ENCODE measurements around the gene ACSM2B.
"Not testable (repeated sequence)": the region's sequence is repeated elsewhere in the genome, so short reads cannot be mapped to it uniquely, and the experiment has no call there.

The ACSM2B gene

DNA sequence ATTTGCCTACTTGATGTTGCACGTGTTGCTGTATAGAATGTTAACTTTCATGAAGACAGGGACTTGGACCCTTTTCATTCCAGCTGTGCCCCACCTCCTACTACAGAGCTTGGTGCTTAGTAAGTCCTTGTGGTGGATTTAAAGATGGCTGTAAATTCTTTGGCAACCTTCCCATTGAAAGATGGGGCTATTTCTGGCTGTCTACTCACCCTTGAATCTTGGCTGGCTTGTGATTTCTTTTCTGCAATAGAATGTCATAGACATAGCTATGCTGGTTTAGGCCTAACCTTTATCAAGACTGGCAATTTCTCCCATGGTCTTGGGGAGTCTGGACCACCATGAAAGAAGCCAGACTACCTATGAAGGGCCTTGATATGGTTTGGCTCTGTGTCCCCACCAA is 65.8 kb downstream of the ACSM2B start:
- H4K20me1 ChIP-seq (ENCODE audit: insufficient read depth, low read length, poor library complexity, severe bottlenecking) = no peaks in the 10 kb centered on the region
- no peak overlapping the region for H3K4me2 ChIP-seq (ENCODE audit: low read depth, low read length, poor library complexity, severe bottlenecking)

DNA sequence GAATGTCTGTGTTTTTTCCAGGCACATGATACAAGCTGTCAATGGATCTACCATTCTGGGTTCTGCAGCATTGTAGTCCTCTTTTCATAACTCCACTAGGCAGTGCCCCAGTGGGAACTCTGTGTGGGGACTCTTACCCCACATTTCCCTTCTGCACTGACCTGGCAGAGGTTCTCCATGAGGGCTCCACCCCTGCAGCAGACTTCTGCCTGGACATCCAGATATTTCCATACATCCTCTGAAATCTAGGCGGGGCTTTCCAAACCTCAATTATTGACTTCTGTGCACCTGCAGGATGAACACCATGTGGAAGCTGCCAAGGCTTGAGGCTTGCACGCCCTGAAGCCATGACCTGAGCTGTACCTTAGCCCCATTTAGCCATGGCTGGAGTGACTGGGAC is 68.9 kb downstream of the ACSM2B start:
- Histone ChIP-seq H3K4me1 (ENCODE audit: insufficient read depth, low read length, poor library complexity, severe bottlenecking) (no peaks in the 10 kb centered on the region), H3K4me2 (ENCODE audit: low read depth, low read length, poor library complexity, severe bottlenecking) (no peak overlapping the region), H3K27me3 (ENCODE audit: insufficient read depth, low read length, poor library complexity, severe bottlenecking) (no peaks in the 10 kb centered on the region), H3K79me2 (ENCODE audit: insufficient read depth, low read length) (no peaks in the 10 kb centered on the region), H4K20me1 (ENCODE audit: insufficient read depth, low read length, poor library complexity, severe bottlenecking) (no peaks in the 10 kb centered on the region), H3F3A (ENCODE audit: low read depth) (no peaks in the 10 kb centered on the region), H2AFZ (ENCODE audit: low read length) (no peak overlapping the region), H3K9me2 (replicated peaks; ENCODE audit: low read depth, low read length) (no peaks in the 10 kb centered on the region), H3K4me3 (ENCODE audit: low read length, poor library complexity, severe bottlenecking) (no peak overlapping the region), H3K36me3 (ENCODE audit: insufficient read depth, low read length) (no peaks in the 10 kb centered on the region), H3K9ac (ENCODE audit: low read depth, low read length, poor library complexity, severe bottlenecking) (no peak overlapping the region), H3K9me3 (ENCODE audit: insufficient read depth, low read depth, low read length) (no peaks in the 10 kb centered on the region; the same call in 1 of the 2 replicates)
- TF ChIP-seq EZH2phosphoT487 (IDR thresholded peaks at IDR 0.05; ENCODE audit: borderline replicate concordance) = no peak
- TF ChIP-seq, protein P1, sequence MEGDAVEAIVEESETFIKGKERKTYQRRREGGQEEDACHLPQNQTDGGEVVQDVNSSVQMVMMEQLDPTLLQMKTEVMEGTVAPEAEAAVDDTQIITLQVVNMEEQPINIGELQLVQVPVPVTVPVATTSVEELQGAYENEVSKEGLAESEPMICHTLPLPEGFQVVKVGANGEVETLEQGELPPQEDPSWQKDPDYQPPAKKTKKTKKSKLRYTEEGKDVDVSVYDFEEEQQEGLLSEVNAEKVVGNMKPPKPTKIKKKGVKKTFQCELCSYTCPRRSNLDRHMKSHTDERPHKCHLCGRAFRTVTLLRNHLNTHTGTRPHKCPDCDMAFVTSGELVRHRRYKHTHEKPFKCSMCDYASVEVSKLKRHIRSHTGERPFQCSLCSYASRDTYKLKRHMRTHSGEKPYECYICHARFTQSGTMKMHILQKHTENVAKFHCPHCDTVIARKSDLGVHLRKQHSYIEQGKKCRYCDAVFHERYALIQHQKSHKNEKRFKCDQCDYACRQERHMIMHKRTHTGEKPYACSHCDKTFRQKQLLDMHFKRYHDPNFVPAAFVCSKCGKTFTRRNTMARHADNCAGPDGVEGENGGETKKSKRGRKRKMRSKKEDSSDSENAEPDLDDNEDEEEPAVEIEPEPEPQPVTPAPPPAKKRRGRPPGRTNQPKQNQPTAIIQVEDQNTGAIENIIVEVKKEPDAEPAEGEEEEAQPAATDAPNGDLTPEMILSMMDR (conservative IDR thresholded peaks at IDR 0.05; ENCODE audit: low read length) = no peak

More for the DNA sequence above, 65.8 kb downstream of the ACSM2B start:
- Histone ChIP-seq H3F3A (ENCODE audit: low read depth) (no peaks in the 10 kb centered on the region), H3K4me3 (ENCODE audit: low read length, poor library complexity, severe bottlenecking) (no peak overlapping the region), H3K9ac (ENCODE audit: low read depth, low read length, poor library complexity, severe bottlenecking) (no peak overlapping the region), H3K36me3 (ENCODE audit: insufficient read depth, low read length) (no peaks in the 10 kb centered on the region), H3K27me3 (ENCODE audit: insufficient read depth, low read length, poor library complexity, severe bottlenecking) (no peaks in the 10 kb centered on the region), H3K79me2 (ENCODE audit: insufficient read depth, low read length) (no peaks in the 10 kb centered on the region), H3K9me2 (replicated peaks; ENCODE audit: low read depth, low read length) (no peaks in the 10 kb centered on the region), H3K9me3 (ENCODE audit: insufficient read depth, low read depth, low read length) (no peaks in the 10 kb centered on the region; the same call in 1 of the 2 replicates), H3K4me1 (ENCODE audit: insufficient read depth, low read length, poor library complexity, severe bottlenecking) (no peaks in the 10 kb centered on the region), H2AFZ (ENCODE audit: low read length) (no peak overlapping the region)
- TF ChIP-seq, protein P1 (conservative IDR thresholded peaks at IDR 0.05; ENCODE audit: low read length) = no peak
- TF ChIP-seq EZH2phosphoT487 (IDR thresholded peaks at IDR 0.05; ENCODE audit: borderline replicate concordance) = no peak

DNA sequence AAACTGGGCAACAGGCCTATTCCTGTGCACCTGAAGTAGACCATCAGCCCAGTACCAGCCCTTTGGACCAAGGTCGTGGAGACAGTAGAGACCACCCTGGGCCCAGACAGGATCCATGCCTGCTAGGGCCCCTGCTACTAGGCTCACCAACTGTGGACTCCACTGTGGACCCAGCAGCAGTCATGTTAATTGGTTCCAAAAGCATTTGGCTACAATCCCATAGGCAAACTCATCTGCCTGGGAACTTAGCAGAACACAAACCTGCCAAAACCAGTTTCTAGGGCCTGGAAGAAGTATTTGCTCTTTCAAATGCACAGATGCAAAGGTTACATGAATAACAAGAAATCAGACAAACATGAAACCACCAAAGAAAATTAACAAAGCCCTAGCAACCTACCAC is 71.7 kb downstream of the ACSM2B start:
- Histone ChIP-seq H3K9ac (ENCODE audit: low read depth, low read length, poor library complexity, severe bottlenecking) (no peak overlapping the region), H3F3A (ENCODE audit: low read depth) (no peaks in the 10 kb centered on the region), H3K9me3 (ENCODE audit: insufficient read depth, low read depth, low read length) (no peaks in the 10 kb centered on the region; the same call in 1 of the 2 replicates), H3K4me3 (ENCODE audit: low read length, poor library complexity, severe bottlenecking) (no peak overlapping the region), H3K36me3 (ENCODE audit: insufficient read depth, low read length) (no peaks in the 10 kb centered on the region), H4K20me1 (ENCODE audit: insufficient read depth, low read length, poor library complexity, severe bottlenecking) (no peaks in the 10 kb centered on the region), H2AFZ (ENCODE audit: low read length) (no peak overlapping the region), H3K79me2 (ENCODE audit: insufficient read depth, low read length) (no peaks in the 10 kb centered on the region), H3K4me1 (ENCODE audit: insufficient read depth, low read length, poor library complexity, severe bottlenecking) (no peaks in the 10 kb centered on the region), H3K4me2 (ENCODE audit: low read depth, low read length, poor library complexity, severe bottlenecking) (no peak overlapping the region), H3K27me3 (ENCODE audit: insufficient read depth, low read length, poor library complexity, severe bottlenecking) (no peaks in the 10 kb centered on the region), H3K9me2 (replicated peaks; ENCODE audit: low read depth, low read length) (no peaks in the 10 kb centered on the region)
- TF ChIP-seq, protein P1 (conservative IDR thresholded peaks at IDR 0.05; ENCODE audit: low read length) = no peak
- no peak for TF ChIP-seq EZH2phosphoT487 (IDR thresholded peaks at IDR 0.05; ENCODE audit: borderline replicate concordance)

DNA sequence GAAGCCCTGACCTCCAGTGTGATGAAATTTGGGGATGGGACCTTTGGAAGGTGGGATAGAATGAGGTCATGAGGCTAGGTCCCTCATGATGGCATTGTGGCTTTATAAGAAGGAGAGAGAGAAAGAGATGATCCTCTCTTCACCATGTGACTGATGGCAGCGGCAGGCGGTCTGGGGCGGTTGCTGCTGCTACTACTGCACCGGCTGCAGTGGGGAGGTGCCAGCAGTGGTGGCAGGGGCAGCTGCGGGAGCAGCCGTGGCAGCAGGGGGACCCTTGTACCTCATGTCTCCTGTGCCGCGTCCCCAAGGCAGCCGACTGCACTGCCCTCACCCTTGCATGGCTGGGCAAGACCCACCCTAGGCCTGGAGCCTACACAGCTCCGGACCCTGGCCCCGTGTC is 84.7 kb downstream of the ACSM2B start:
- not testable (repeated sequence) for H3K27me3 ChIP-seq (ENCODE audit: insufficient read depth, low read length, poor library complexity, severe bottlenecking); H3K36me3 ChIP-seq (ENCODE audit: insufficient read depth, low read length); H2AFZ ChIP-seq (ENCODE audit: low read length); H3K9me2 ChIP-seq (replicated peaks; ENCODE audit: low read depth, low read length); H3K9ac ChIP-seq (ENCODE audit: low read depth, low read length, poor library complexity, severe bottlenecking); H3K4me2 ChIP-seq (ENCODE audit: low read depth, low read length, poor library complexity, severe bottlenecking); H3F3A ChIP-seq (ENCODE audit: low read depth); H3K4me1 ChIP-seq (ENCODE audit: insufficient read depth, low read length, poor library complexity, severe bottlenecking); H4K20me1 ChIP-seq (ENCODE audit: insufficient read depth, low read length, poor library complexity, severe bottlenecking); H3K79me2 ChIP-seq (ENCODE audit: insufficient read depth, low read length); H3K4me3 ChIP-seq (ENCODE audit: low read length, poor library complexity, severe bottlenecking); H3K9me3 ChIP-seq (ENCODE audit: insufficient read depth, low read depth, low read length)

DNA sequence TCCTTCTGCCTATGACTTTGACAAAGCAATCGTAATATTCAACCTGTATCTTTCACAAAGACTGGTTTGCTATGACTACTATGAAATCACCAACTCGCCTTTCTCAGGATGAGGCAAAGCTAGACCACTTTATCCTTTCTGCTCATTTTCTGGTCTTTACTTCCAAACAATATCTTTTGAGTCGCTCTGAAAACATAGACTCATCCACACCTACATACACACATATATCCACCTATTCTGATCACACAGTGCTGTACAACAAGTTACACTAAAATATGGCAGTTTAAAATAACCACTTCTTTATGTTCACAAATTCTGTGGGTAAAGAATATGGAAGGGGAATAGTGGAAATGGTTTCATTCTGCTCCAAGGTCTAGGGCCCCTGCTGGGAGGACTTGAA is 85.2 kb downstream of the ACSM2B start:
- H3K9ac ChIP-seq (ENCODE audit: low read depth, low read length, poor library complexity, severe bottlenecking); H2AFZ ChIP-seq (ENCODE audit: low read length); H3K4me2 ChIP-seq (ENCODE audit: low read depth, low read length, poor library complexity, severe bottlenecking); H3F3A ChIP-seq (ENCODE audit: low read depth); H3K9me3 ChIP-seq (ENCODE audit: insufficient read depth, low read depth, low read length); H4K20me1 ChIP-seq (ENCODE audit: insufficient read depth, low read length, poor library complexity, severe bottlenecking); H3K36me3 ChIP-seq (ENCODE audit: insufficient read depth, low read length); H3K27me3 ChIP-seq (ENCODE audit: insufficient read depth, low read length, poor library complexity, severe bottlenecking); H3K4me1 ChIP-seq (ENCODE audit: insufficient read depth, low read length, poor library complexity, severe bottlenecking); H3K79me2 ChIP-seq (ENCODE audit: insufficient read depth, low read length); H3K4me3 ChIP-seq (ENCODE audit: low read length, poor library complexity, severe bottlenecking); H3K9me2 ChIP-seq (replicated peaks; ENCODE audit: low read depth, low read length): not testable (repeated sequence)
